22Rv1 (cell line): Measurements from ENCODE around the gene FLNB.

ENCODE experiments used
- ZFX ChIP-seq: fragments of 450-650 bp; IDR thresholded peaks from 2 replicates; pipeline ENCODE4 v1.6.1; 2017; ENCODE audit warnings: antibody characterized with exemption, borderline replicate concordance
- TF ChIP-seq, protein P1 (sequence below): fragments of 450-650 bp; IDR thresholded peaks from 2 replicates; pipeline ENCODE4 v1.5.1; 2017; ENCODE audit warnings: mild to moderate bottlenecking

DNA sequence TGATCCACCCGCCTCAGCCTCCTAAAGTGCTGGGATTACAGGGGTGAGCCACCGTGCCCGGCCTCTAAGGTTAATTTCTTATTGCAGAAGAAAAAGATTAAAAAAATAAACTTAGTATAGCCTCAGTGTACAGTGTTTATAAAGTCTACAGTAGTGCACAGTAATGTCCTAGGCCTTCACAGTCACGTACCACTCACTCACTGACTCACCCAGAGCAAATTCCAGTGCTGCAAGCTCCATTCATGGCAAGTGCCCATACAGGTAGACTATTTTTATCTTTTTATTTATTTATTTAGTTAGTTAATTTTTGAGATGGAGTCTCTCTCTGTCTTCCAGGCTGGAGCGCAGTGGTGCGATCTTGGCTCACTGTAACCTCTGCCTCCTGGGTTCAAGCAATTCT, 3.2 kb upstream of the FLNB start:
- TF ChIP-seq, protein P1, sequence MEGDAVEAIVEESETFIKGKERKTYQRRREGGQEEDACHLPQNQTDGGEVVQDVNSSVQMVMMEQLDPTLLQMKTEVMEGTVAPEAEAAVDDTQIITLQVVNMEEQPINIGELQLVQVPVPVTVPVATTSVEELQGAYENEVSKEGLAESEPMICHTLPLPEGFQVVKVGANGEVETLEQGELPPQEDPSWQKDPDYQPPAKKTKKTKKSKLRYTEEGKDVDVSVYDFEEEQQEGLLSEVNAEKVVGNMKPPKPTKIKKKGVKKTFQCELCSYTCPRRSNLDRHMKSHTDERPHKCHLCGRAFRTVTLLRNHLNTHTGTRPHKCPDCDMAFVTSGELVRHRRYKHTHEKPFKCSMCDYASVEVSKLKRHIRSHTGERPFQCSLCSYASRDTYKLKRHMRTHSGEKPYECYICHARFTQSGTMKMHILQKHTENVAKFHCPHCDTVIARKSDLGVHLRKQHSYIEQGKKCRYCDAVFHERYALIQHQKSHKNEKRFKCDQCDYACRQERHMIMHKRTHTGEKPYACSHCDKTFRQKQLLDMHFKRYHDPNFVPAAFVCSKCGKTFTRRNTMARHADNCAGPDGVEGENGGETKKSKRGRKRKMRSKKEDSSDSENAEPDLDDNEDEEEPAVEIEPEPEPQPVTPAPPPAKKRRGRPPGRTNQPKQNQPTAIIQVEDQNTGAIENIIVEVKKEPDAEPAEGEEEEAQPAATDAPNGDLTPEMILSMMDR, result no peak
- no peak for TF ChIP-seq ZFX
